GM20000 (cell line): ENCODE measurements around the gene NKAIN2.
"Not testable (repeated sequence)": the region's sequence is repeated elsewhere in the genome, so short reads cannot be mapped to it uniquely, and the experiment has no call there.

Source experiments
- DNase-seq: peaks from one replicate; pipeline ENCODE4 v3.0.0; 2012; ENCODE audit warnings: low spot score
- TF ChIP-seq, protein P1 (sequence below): IDR thresholded peaks from 2 replicates; pipeline ENCODE4 v1.5.1; 2012; ENCODE audit warnings: mild to moderate bottlenecking, control low read depth; ENCODE audit errors: extremely low read depth, missing control alignments

Gene NKAIN2

DNA sequence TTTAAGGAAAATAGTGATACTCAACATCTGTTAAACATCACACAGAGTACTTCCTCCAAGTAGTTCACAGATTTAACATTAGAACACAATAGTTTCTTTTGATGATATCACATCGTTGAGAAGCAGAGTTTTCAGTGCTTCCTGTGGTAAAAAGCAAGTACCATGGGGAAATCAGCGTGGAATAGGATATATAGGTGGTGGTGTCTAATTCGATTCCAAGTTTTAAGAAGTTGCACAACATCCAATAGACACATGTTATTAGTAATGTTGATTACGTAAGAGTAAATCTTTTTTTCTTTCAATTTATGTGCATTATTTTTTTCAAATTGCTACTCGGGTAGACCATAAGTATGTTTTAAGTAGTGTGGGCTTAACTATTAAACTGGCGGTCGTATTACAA lies 360.7 kb downstream of the NKAIN2 start:
- DNase-seq: no peak
- TF ChIP-seq, protein P1, sequence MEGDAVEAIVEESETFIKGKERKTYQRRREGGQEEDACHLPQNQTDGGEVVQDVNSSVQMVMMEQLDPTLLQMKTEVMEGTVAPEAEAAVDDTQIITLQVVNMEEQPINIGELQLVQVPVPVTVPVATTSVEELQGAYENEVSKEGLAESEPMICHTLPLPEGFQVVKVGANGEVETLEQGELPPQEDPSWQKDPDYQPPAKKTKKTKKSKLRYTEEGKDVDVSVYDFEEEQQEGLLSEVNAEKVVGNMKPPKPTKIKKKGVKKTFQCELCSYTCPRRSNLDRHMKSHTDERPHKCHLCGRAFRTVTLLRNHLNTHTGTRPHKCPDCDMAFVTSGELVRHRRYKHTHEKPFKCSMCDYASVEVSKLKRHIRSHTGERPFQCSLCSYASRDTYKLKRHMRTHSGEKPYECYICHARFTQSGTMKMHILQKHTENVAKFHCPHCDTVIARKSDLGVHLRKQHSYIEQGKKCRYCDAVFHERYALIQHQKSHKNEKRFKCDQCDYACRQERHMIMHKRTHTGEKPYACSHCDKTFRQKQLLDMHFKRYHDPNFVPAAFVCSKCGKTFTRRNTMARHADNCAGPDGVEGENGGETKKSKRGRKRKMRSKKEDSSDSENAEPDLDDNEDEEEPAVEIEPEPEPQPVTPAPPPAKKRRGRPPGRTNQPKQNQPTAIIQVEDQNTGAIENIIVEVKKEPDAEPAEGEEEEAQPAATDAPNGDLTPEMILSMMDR: no peak

DNA sequence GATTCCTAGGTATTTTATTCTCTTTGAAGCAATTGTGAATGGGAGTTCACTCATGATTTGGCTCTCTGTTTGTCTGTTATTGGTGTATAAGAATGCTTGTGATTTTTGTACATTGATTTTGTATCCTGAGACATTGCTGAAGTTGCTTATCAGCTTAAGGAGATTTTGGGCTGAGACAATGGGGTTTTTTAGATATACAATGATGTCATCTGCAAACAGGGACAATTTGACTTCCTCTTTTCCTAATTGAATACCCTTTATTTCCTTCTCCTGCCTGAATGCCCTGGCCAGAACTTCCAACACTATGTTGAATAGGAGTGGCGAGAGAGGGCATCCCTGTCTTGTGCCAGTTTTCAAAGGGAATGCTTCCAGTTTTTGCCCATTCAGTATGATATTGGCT lies 363.6 kb downstream of the NKAIN2 start:
- not testable (repeated sequence) for DNase-seq

DNA sequence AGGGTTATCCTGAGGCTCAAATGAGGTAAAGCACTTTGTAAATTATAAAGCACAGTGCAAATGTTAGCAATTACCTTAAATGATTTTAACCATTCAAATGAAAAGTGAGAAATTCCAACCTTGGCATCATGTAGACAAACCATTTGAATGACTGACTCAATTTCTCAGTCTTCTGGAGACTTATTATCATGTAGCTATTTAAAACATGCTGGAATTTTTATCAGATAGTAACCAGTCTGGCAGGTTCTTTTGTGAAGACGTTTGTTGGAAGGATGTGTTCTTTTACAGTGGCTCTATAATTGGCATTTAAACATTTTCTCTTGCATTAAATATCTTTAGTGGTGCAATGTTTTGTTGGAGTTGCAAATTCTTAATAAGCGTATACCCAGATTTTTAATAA lies 386.6 kb downstream of the NKAIN2 start:
- no peak for DNase-seq
- TF ChIP-seq, protein P1: no peak

DNA sequence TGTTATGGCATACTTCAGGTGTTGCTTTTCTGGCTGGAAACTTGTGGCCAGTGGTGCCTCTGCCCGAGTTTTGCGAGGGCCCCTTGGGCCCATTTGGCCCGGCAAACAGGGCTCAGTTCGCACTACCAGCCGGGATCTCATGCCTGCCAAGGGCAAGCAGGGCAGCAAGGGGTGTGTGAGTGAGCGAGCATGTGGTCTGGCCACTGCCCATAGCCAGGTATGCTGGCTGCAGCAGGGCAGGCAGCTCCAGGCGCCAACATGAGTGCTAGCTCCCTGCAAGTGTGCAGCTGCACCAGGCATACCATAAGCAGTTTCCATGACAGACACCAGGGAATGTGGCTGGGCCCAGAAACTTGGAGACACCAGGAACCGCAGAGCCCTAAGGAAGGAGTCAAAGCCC lies 389.5 kb downstream of the NKAIN2 start:
- TF ChIP-seq, protein P1: no peak
- no peak for DNase-seq

DNA sequence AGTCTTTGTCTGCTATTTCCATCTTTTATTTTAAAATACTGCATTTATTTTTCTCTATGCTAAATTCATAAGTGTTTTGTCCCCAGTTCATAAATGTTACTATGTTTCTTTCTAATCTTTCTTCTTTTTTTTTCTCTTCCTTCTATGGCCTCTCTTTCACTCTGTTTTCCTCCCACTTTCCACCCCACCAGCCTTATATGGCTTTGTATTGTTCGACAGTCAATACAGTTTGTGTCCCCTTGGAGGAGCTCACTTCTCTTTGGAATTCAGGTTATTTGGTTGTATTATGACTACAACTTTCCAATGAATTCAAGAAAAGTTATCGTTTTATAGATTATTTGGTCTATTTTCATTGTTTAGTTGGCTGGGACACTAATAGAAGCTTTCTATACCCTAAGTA lies 393.5 kb downstream of the NKAIN2 start:
- TF ChIP-seq, protein P1: no peak
- no peak for DNase-seq

DNA sequence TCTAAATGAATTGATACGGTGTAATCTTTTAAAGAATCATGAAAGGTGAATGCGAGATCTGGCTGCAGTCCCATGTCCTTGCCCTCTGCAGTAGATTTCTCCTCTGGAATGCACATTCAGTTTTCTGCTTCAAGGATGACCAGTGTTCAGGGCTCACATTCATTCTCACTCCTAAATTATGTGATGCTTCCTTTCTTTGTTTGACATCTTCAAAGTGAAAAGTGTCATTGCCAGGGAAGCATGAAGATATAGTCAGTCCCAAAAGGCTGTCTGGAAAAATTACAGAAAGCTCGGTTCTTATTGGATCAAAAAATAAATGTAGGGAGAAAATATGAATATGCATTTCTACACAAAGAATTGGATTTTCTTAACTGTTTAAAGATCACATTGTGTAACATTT lies 395.6 kb downstream of the NKAIN2 start:
- DNase-seq: no peak
- TF ChIP-seq, protein P1: no peak

DNA sequence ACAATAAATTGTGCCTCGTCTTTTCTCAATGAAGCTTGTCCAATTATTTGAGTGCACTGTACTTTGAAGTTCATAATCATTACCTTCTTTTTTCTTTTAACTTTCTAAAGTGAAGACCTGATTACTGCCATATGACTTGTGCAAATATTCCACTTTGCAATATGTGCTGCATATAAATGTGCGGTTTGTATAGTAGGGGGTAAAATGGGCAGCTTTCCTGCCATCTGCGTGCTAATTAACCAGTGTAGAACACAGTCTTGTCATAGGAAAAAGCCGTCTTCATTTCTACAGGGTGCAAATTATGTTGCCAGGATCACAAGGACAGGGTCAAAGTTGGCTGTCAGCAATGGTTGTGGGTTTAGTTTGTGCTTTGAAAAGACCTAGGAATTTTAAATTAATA lies 397.0 kb downstream of the NKAIN2 start:
- TF ChIP-seq, protein P1: no peak

DNA sequence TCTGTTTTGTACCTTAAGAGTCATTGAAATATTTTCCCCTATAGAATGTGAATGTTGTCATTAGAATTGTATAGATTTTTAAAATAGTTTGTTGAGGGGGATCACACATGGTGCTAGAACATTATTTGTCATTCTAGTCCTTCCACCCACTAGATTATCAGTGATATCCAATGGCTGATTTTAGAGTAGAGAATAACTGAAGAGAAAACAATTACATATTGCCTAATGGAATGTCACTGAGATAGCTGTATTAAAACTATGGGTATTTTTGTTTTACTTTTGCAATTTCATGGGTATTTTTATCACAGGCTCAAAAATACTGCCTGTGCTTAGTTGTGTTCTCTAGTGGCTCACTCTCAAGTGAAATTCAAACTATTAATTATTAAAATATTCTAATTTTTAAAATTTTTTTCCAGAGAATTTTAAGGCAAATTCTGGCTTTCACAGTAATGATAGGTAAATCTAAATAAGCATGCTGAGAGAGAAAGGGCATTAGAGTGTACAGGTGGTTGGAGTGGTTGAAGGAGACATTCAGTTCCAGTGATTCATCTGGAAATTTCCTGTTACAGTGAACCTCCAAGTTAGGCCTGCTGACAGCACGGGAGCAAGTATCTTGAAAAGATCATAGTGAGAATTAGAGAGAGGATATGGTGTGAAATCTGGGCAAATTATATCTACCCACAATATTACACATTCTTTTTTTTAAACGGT lies 399.6 kb downstream of the NKAIN2 start:
- TF ChIP-seq, protein P1: no peak
- DNase-seq: no peak

More for the DNA sequence above, 397.0 kb downstream of the NKAIN2 start:
- no peak for DNase-seq
